Measurements from ENCODE around the gene MRPL53. TPM values are rescaled to one million over a fixed set of nuclear protein-coding genes. Genes with fewer than 3 reads are reported as not detected.

The MRPL53 gene
- total RNA-seq, 1 experiment from 2014 or later = 52.1 TPM

GRCh38 chr2:74507145-74507925, 34.9 kb upstream of the MRPL53 start, which contains the start of gene PCGF1 (continued):
- no peak for TF ChIP-seq FOXP4 (CRISPR knock-in tag; IDR thresholded peaks at IDR 0.05)
- TF ChIP-seq ZNF532 (CRISPR knock-in tag; IDR thresholded peaks at IDR 0.05; ENCODE audit: borderline replicate concordance) = no peak
- no peak for TF ChIP-seq ZNF671 (CRISPR knock-in tag; IDR thresholded peaks at IDR 0.05)
- TF ChIP-seq CDX4 (CRISPR knock-in tag; IDR thresholded peaks at IDR 0.05; ENCODE audit: borderline replicate concordance) = no peak
- no peak for TF ChIP-seq CREB1 (CRISPR knock-in tag; IDR thresholded peaks at IDR 0.05)
- peak; percentile 75; the same call in 1 of the 2 replicates for TF ChIP-seq ARID4B (CRISPR knock-in tag; IDR thresholded peaks at IDR 0.05; ENCODE audit: borderline replicate concordance)
- peak; percentile 87; the same call in 1 of the 2 replicates for TF ChIP-seq FOXK1 (CRISPR knock-in tag; IDR thresholded peaks at IDR 0.05)
- TF ChIP-seq ZNF138 (CRISPR knock-in tag; conservative IDR thresholded peaks at IDR 0.05) = no peak
- peak; percentile 75; the same call in 1 of the 2 replicates for TF ChIP-seq FOXP1 (CRISPR knock-in tag; IDR thresholded peaks at IDR 0.05; ENCODE audit: borderline replicate concordance)
- peak; percentile 62; the same call in 1 of the 2 replicates for TF ChIP-seq ETV6 (CRISPR knock-in tag; IDR thresholded peaks at IDR 0.05)
- no peak for TF ChIP-seq ZBTB43 (CRISPR knock-in tag; IDR thresholded peaks at IDR 0.05)
- no peak for TF ChIP-seq JUN (CRISPR knock-in tag; IDR thresholded peaks at IDR 0.05)
- TF ChIP-seq NFE2L1 (CRISPR knock-in tag; IDR thresholded peaks at IDR 0.05) = 0 out of 2 replicates have a peak, but pooled peaks have one; percentile 42
- no peak for TF ChIP-seq TCF7 (CRISPR knock-in tag; IDR thresholded peaks at IDR 0.05; ENCODE audit: low read depth)
- no peak for TF ChIP-seq MXD4 (CRISPR knock-in tag; IDR thresholded peaks at IDR 0.05; ENCODE audit: borderline replicate concordance)
- no peak for TF ChIP-seq ZNF396 (CRISPR knock-in tag; IDR thresholded peaks at IDR 0.05; ENCODE audit: borderline replicate concordance)
- peak; percentile 63; the same call in 1 of the 2 replicates for TF ChIP-seq KAT7 (CRISPR knock-in tag; IDR thresholded peaks at IDR 0.05; ENCODE audit: borderline replicate concordance)

Data from WTC11 (cell line).